IPS-NIHi11 (cell line): ENCODE measurements around the gene GTPBP6.
"Not testable (repeated sequence)": the region's sequence is repeated elsewhere in the genome, so short reads cannot be mapped to it uniquely, and the experiment has no call there.

Experiments used
- DNase-seq: peaks from one replicate; pipeline ENCODE4 v3.0.0; 2012; ENCODE audit warnings: mixed read lengths, low spot score

GTPBP6 gene

DNA sequence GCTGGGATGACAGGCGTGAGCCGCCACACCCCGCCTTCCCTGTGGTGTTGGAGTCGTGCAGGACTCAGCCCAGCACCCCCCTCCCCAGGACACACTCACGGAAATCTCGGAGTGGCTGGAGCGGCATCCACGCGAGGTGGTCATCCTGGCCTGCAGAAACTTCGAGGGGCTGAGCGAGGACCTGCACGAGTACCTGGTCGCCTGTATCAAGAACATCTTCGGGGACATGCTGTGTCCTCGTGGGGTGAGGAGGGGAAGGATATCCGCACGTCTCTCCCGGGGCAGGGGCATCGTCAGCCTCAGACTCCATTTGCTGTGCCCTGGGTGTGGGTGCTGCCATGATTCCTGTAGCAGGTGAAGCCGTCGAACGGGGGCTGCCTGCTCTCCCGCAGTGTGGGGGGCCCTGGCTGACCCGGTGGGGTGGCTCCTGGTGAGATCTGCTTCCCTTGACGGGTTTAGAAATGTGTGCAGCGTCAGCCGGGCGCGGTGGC is 27.1 kb downstream of the GTPBP6 start:
- DNase-seq: no peak

DNA sequence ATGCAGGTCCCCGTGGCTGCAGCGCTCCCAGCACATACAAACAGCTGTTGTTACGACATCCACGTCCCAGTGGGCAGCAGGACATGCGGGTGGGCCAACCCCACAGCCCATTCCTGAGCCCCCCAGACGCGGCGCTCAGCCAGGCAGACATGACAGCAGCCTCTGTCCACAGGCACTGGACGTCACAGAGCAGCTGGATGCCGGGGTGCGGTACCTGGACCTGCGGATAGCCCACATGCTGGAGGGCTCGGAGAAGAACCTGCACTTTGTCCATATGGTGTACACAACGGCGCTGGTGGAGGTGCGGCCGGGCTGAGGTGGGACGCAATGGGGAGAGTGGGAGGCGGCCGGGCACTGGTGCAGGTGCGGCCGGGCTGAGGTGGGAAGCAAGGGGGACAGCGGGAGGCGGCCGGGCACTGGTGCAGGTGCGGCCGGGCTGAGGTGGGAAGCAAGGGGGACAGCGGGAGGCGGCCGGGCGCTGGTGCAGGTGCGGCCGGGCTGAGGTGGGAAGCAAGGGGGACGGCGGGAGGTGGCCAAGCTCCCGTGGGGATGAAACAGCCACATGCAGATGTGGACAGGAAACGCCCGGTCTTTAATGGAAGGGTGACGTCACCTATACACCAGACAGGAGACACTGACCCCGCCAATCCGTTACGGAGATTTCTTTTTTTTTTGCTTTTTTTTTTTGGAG is 28.0 kb downstream of the GTPBP6 start:
- DNase-seq: no peak

DNA sequence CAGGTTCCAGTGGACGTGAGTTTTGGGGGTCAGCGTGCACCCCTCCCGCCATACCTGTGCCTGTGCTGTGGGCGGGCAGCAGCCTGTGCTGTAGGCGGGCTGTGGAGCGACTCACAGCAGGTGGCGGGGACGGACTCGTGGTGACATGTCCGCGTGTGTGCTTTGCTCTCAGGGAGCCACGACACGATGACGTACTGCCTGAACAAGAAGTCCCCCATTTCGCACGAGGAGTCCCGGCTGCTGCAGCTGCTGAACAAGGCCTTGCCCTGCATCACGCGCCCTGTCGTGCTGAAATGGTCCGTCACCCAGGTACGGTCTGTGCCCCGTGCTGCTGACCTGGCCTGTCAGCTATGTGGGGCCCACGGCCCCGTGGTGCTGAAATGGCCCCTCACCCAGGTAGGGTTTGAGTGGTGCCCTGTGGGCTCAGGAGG is 30.0 kb downstream of the GTPBP6 start:
- no peak for DNase-seq

DNA sequence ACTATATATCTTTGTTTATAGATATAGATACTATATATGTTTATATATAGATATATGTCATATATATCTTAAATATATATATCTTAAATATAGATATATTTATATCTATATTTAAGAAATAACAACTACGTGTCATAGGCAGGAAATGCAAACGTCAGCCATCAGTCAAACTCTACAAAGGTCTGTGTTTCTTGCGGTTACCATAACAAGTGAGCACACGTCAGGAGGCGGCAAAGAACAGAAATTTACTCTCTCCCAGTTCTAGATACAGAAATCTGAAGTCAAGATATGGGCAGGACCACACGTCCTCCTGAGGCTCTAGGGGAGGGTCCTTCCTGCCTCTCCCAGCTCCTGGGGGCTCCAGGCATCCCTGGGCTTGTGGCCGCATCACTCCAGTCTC is 30.9 kb downstream of the GTPBP6 start:
- DNase-seq: no peak

DNA sequence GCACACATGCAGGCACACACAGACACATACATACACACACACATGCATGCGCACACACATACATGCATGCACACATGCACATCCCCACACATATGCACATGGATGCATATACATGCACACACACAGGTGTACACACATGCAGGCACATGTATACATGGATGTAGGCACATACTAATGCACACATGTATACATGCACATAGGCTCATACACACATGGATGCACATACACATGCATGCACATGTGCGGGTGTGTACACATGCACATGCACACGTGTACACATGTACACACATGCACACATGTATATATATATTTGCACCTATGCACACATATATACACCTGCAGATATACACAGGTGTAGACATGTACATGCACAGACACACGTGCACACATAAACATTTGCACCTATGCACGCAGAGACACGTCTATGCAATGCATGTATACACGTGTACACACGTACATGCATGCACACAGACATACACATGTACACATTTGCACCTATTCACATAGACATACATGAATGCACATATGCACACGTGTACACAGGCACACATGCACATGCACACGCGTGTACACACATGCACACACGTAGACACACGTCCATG is 33.4 kb downstream of the GTPBP6 start:
- no peak for DNase-seq

DNA sequence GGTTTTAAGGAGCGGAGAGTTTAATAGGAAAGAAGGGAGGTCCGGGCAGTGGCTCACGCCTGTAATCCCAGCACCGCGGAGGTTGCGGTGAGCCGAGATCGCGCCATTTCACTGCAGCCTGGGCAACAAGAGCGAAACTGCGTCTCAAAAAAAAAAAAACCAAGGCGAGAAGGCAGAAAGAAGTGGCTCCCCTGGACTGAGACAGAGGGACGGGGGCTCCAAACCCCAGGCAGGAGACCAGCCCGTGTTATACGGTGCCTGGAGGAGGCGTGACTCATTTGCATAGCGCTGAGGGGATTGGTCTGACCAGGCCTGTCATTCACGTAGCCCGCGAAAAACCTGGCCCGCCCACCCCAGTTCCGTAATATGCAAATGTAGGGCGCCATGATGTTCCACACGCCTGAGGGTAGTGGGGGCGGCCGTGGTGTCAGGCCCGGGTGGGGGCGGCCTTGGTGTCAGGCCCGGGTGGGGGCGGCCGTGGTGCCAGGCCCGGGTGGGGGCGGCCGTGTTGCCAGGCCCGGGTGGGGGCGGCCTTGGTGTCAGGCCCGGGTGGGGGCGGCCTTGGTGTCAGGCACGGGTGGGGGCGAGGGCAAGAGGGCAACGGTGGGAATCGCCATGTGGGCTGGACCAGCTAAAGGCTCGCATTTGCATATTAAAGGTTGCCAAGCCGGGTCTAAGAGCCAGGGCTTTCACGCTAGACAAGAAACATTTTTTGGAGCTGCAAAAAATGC is 35.3 kb downstream of the GTPBP6 start:
- peak; percentile 86 for DNase-seq

DNA sequence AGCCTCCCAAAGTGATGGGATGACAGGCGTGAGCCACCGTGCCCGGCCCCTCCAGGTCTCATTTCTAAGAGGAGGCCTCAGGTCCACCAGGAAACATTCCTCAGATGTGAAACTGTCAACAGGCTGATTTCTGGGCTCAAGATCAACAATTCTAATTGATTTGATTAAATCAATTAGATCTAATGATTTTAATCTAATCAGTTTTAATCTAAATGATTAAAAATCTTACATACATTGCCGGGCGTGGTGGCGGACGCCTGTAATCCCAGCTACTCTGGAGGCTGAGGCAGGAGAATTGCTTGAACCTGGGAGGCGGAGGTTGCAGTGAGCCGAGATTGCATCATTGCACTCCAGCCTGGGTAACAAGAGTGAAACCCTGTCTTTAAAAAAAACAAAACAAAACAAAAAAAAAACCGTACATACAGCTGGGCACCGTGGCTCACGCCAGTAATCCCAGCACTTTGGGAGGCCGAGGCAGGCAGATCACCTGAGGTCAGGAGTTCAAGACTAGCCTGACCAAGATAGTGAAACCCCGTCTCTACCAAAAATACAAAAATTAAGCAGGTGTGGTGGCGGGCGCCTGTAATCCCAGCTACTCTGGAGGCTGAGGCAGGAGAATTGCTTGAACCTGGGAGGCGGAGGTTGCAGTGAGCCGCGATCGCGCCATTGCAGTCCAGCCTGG is 36.5 kb downstream of the GTPBP6 start:
- not testable (repeated sequence) for DNase-seq

DNA sequence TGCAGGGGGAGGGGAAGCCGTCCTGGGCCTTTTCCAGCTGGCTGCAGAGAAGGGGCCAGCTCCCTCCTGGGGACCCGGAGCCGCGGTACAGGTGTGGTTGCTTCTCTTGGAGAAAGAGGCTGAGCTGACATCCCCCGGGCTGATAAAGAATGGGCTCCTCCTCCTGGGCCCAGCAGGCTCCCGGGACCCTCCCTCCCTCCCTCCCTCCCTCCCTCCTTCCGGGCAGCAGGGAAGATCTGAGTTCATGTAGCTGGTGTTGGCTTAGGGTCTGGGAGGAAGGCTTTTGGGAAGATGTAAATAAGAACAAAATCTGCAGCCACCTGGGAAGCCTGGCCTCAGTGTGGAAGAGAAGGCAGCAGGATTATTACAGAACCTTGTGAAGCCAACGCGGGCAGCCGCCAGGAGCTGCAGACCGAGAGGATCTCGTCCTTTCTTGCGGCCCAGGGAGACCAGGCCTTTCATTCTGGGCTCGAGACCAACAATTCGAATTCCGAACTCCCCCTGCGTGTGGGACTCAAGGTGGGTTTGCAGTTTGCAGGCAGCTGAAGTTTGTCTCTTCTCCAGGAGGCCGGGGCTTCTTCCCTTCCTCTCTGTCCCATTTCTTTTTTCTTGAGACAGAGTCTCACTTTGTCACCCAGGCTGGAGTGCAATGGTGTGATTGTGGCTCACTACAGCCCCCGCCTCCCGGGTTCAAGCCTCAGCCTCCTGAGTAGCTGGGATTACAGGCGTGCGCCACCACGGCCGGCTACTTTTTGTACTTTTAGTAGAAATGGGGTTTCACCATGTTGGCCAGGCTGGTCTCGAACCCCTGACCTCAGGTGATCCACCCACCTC is 37.2 kb downstream of the GTPBP6 start, which contains the start of gene PLCXD1:
TSS of gene PLCXD1 (plus strand) at position 216 of the 834 bp plus-strand sequence. CDS start 2,807 bp downstream, outside the sequence.
- DNase-seq: peak; percentile 73

DNA sequence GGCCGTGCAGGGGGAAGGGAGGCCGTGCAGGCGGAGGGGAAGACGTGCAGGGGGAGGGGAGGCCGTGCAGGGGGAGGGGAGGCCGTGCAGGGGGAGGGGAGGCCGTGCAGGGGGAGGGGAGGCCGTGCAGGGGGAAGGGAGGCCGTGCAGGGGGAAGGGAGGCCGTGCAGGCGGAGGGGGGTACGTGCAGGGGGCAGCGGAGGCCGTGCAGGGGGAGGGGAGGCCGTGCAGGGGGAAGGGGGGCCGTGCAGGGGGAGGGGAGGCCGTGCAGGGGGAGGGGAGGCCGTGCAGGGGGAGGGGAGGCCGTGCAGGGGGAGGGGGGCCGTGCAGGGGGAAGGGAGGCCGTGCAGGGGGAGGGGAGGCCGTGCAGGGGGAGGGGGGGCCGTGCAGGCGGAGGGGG is 37.9 kb downstream of the GTPBP6 start:
- DNase-seq: not testable (repeated sequence)

DNA sequence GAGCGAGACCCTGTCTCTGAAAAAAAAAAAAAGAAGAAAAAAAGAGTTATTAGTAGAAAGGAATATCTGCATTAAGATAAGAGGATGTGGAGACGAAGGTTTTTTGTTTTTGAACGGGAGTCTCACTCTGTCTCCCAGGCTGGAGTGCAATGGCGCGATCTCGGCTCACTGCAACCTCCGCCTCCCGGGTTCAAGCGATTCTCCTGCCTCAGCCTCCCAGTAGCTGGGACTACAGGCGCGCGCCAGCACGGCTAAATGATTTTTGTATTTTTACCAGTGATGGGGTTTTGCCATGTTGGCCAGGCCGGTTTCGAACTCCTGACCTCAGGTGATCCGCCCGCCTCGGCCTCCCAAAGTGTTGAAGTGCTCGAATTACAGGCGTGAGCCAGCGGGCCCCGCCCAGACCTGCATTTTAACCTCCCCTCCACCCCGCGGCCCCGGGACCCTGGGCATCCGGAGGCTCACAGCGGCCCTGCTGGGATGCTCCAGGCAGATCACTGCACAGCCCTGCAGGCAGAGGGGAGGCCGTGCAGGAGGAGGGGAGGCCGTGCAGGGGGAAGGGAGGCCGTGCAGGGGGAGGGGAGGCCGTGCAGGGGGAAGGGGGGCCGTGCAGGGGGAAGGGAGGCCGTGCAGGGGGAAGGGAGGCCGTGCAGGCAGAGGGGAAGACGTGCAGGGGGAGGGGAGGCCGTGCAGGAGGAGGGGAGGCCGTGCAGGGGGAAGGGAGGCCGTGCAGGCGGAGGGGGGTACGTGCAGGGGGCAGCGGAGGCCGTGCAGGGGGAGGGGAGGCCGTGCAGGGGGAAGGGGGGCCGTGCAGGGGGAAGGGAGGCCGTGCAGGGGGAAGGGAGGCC is 38.6 kb downstream of the GTPBP6 start:
- DNase-seq: not testable (repeated sequence)

DNA sequence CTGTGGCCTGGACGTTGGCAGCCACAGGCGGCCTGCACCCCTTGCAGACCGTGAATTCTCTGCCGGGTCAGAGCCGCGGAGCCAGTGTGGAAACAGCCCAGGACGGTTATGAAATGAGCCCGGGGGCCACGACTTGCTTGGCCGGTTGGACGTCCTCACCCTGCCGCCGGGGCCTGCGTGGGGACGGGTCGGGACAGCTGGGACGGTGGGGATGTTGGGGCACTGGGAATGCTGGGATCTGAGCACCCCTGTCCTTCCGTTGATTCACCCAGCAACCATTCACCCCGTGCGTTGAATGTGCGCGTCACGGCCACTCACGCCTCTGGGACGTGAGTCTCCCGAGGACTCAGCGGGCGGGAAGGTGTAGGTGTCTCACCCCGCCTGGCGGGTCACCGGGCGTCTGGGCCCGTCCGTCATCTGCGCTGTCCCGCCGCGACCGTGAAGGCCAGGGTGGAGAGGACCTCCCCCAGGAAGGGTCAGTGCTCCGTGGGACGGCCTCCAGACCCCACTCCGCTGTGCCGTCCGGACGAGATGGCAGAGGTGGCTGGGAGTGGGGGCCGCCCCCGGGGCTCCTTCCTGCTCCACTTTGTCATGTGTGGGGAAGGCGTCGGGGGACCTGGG is 41.9 kb downstream of the GTPBP6 start:
- no peak for DNase-seq

DNA sequence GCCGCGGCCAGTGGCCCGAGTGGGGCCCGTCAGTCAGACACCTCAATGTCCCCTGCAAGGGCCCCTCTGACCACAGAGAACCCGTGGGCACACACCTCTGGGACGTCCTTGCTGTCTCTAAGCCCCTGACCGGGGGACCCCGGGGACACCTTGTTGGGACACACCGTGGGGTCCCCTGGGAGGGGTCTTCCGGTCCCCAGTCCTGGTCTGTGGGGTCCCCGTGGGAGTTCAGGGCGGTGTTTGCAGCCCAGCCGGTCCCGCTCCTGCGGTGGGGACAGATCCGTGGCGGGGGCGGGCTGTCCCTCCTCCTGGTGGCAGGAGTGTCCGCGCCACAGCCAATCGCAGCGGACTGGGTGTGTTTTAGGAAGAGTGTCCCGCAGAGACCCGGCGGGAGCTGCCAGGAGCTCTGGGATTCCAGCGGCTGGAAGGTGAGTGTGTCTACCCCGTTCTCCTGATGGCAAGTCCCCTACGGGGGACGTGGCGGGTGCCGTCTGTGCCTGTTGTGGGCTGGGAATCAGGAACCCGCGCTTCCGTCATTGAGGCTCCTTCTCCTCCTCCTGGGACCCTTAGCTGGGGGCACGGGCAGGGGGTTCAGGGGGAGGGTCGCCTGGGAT is 42.5 kb downstream of the GTPBP6 start:
- peak; percentile 85 for DNase-seq

DNA sequence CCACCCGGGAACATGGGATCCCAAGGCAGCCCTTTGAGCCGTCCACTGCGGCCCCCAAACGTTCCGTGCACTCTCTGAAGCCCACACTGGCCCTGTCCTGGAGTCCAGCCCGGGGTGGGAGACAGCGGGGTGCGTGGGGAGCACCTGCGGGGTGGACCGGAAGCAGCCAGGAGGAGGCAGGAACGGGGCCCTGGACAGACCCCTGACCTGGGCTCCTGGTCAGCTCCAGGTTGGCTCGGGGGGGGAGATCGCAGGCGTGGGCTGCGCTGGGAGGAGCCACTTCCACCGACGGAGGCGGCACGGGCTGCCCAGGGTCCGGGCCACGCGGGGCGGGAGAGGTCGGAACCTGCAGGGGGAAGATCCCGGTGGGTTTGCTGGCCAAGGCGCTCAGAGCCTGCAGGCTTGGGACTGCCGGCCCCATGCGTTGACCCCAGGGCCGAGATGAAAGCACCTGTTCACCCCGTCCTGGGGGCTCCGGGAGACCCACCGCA is 43.1 kb downstream of the GTPBP6 start:
- DNase-seq: no peak

DNA sequence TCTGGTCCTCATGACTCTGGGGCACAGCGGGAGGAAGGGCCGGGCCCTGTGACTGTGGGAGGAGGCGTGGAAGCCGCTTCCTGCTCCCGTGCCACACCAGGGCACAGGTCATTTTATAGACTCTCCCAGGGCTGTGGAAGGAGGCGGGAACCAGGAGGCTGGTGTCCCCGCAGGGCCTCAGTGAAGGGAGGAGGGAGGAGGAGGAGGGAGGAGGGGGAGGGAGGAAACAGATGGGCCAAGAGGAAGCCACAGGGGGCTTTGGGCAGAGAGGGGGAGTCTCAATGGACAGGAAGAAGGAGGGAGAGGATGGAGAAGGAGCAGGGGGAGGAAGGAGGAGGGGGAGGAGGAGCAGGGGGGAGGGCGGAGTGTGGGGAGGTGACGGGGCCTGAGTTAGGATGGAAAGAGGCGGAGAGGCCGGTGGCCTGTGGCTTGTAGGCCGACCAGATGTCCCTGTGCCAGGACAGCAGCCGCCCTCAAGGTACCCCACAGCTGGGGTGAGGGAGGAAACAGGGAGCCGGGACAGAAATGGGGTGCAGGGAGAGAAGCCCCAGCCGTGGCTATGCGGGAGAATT is 43.6 kb downstream of the GTPBP6 start:
- peak; percentile 77 for DNase-seq

DNA sequence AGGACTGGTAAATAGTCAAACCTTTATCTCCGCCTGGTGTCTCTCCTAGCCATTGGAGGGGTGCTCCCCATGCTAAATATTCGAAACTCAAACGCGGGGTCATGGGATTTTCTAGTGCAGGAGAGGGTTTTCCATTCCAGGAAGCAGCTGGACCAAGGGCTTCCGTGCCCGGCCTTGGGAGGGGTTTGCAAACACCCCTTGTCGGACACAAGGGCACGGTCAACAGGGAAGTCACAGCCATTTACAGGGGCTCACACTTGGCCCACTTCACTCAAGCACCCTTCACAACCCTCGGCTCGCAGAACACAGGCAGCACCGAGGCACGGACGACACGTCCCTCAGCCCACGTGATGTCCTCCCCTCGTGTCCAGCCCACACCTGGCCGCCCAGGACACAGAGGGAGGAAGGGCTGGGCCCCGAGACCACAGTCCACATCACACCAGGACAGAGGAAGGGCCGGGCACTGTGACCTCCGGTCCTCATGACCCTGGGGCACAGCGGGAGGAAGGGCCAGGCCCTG is 47.7 kb downstream of the GTPBP6 start:
- DNase-seq: no peak

DNA sequence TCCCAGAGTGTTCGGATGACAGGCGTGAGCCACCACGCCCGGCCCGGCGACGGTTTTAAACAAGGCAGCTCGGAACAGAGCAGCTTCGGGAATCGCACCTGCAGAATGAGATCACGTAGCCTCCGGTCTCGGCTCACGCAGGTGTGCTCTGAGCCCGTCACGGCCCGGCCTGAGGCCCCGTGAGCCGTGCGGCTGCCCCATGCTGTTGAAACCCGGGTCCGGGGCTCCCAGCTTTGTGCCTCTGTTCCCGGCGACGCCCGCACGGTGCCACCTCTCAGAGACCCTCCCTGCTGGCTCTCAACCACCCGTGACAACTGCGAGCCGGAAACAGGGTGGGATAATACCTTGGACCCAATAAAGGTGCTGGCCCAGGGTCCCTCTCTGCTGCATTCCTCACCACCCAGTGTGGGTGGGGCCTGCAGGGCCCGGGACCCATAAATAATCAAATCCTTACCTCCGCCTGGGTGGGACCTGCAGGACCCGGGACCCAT is 50.8 kb downstream of the GTPBP6 start:
- no peak for DNase-seq

DNA sequence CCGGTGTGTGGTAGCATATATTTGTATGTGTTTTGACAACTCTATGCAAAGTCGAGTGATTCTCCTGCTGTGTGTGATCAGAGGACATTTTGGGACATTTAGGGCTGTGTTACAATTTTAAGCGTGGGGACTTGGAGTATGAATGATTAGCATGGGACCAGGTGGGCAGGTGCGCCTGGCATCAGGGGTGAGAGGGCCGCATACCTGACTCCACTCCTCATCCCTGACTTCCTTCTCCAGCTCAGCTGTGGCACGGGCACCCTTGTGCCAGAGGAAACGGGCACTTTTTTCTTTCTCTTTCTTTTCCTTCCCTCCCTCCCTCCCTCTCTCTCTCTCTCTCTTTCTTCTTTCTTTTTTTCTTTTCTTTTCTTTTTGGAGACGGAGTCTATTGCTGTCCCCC is 53.1 kb downstream of the GTPBP6 start:
- DNase-seq: no peak

DNA sequence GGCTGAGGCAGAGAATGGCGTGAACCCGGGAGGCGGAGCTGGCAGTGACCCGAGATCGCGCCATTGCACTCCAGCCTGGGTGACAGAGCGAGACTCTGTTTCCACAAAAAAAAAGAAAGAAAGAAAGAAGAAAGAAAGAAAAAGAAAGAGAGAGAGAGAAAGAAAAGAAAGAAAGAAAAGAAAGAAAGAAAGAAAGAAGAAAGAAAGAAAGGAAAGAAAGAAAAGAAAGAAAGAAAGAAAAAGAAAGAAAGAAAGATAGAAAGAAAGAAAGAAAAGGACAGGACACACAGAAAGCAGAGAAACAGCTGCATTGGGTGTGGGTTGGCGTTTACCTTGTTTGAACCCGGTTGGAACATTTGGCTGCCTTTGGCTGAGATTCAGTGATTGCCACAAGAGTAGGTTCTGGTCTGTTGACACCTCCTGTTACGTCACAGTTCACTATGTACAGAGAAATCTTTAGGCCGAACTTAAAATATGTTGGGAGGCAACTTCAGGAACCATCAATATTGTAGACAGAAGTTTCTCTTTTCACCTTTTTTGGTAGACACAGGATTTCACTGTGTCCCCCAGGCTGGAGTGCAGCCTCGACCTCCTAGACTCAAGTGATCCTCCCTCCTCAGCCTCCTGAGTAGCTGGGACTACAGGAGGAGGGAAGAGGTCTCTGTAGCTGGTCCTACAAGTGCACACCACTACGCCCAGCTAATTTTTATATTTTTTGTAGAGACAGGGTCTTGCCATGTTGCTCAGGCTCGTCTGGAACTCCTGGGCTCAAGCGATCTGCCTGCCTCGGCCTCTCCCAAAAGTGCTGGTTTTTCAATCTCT is 53.8 kb downstream of the GTPBP6 start:
- DNase-seq: no peak
